ENCODE measurements around the gene ZFAND2B.
"Not testable (repeated sequence)": the region's sequence is repeated elsewhere in the genome, so short reads cannot be mapped to it uniquely, and the experiment has no call there.

The ZFAND2B gene

GRCh38 chr2:219175928-219176817 lies 30.4 kb upstream of the ZFAND2B start:
- peak; percentile 26 for DNase-seq

- peak; percentile 83 for DNase-seq
Measured at GRCh38 chr2:219176818-219177551, 29.6 kb upstream of the ZFAND2B start, which contains the start of gene CNPPD1. CNPPD1 (minus strand) TSS chr2:219176925; CDS start chr2:219176828, 97 bp downstream.

- peak; percentile 72 for DNase-seq
Measured at GRCh38 chr2:219177552-219178376, 28.8 kb upstream of the ZFAND2B start, which contains the start of gene RETREG2. RETREG2 (plus strand) TSS chr2:219178275; CDS start chr2:219178353, 78 bp downstream.

- DNase-seq, result peak; percentile 22
Measured at GRCh38 chr2:219178377-219179175, 28.0 kb upstream of the ZFAND2B start.

GRCh38 chr2:219179601-219180465 lies 26.7 kb upstream of the ZFAND2B start:
- DNase-seq, result no peak

- DNase-seq, result no peak
Measured at GRCh38 chr2:219180961-219181360, 25.6 kb upstream of the ZFAND2B start.

GRCh38 chr2:219181531-219181930 lies 25.1 kb upstream of the ZFAND2B start:
- DNase-seq, result no peak

GRCh38 chr2:219182331-219183150 lies 24.0 kb upstream of the ZFAND2B start:
- no peak for DNase-seq

- no peak for DNase-seq
Measured at GRCh38 chr2:219183151-219183772, 23.3 kb upstream of the ZFAND2B start.

GRCh38 chr2:219184121-219184520 lies 22.5 kb upstream of the ZFAND2B start:
- no peak for DNase-seq

- DNase-seq, result no peak
Measured at GRCh38 chr2:219186754-219187456, 19.7 kb upstream of the ZFAND2B start.

- DNase-seq, result no peak
Measured at GRCh38 chr2:219197388-219197787, 9.2 kb upstream of the ZFAND2B start.

- no peak for DNase-seq
Measured at GRCh38 chr2:219198974-219199373, 7.6 kb upstream of the ZFAND2B start.

GRCh38 chr2:219199470-219200211 lies 6.9 kb upstream of the ZFAND2B start:
- DNase-seq, result no peak

GRCh38 chr2:219200502-219201326 lies 5.9 kb upstream of the ZFAND2B start:
- DNase-seq, result not testable (repeated sequence)

GRCh38 chr2:219201331-219201730 lies 5.3 kb upstream of the ZFAND2B start:
- DNase-seq, result not testable (repeated sequence)

Data from activated CD4-positive, alpha-beta T cell treated with anti-CD3 and anti-CD28 coated beads, Interleukin-2, amount 50 U/mL, for 1 hour (primary cell).